HepG2 (cell line): ENCODE data around the gene PCBP2. TPM values are rescaled to one million over a fixed set of nuclear protein-coding genes. Genes with fewer than 3 reads are reported as not detected.
A peak's percentile ranks its signal among the peaks of the same experiment; 100 is the strongest.

Experiments used
- AGO1 ChIP-seq: fragments of 200-400 bp; formaldehyde crosslinking; IDR thresholded peaks from 2 replicates; pipeline ENCODE4 v1.6.1; 2017; ENCODE audit warnings: mild to moderate bottlenecking, low read depth, low read length, moderate library complexity; ENCODE audit not compliant: poor library complexity, severe bottlenecking
- ARNT2 ChIP-seq: sonication (generic); formaldehyde crosslinking; IDR thresholded peaks from 2 replicates; pipeline ENCODE4 v1.8.0; 2022; ENCODE audit warnings: mild to moderate bottlenecking, low read depth, missing genetic modification reagents, moderate library complexity
- ATF6 ChIP-seq: sonication (generic); formaldehyde crosslinking; conservative IDR thresholded peaks from 2 replicates; pipeline ENCODE4 v1.4.0; 2020; ENCODE audit warnings: missing genetic modification reagents
- CBX1 ChIP-seq: IDR thresholded peaks from one replicate; pipeline ENCODE4 v1.6.1; 2016; ENCODE audit warnings: antibody characterized with exemption, low read depth
- ERF ChIP-seq: IDR thresholded peaks from 2 replicates; pipeline ENCODE4 v1.6.1; 2018; ENCODE audit warnings: missing biosample characterization, missing genetic modification reagents
- GPN1 ChIP-seq: sonication (generic); formaldehyde crosslinking; IDR thresholded peaks from 2 replicates; pipeline ENCODE4 v1.5.1; 2020; ENCODE audit warnings: missing genetic modification reagents, borderline replicate concordance
- HDAC1 ChIP-seq: sonication (generic); formaldehyde crosslinking; IDR thresholded peaks from 2 replicates; pipeline ENCODE4 v1.5.1; 2020; ENCODE audit warnings: mild to moderate bottlenecking, missing genetic modification reagents
- HMGXB4 ChIP-seq, 2 experiments: sonication (generic) in 1 of 2; formaldehyde crosslinking in 1 of 2; IDR thresholded peaks; 2 replicates each; pipeline versions ENCODE4 v1.4.0 to v1.6.1; 2018 to 2020; ENCODE audit warnings: missing genetic modification reagents in 2 of 2, borderline replicate concordance in 1 of 2, low read depth in 1 of 2, mild to moderate bottlenecking in 1 of 2, missing biosample characterization in 1 of 2
- IRF1 ChIP-seq: sonication (generic); formaldehyde crosslinking; IDR thresholded peaks from 2 replicates; pipeline ENCODE4 v1.4.0; 2020; ENCODE audit warnings: low read depth, mild to moderate bottlenecking, missing genetic modification reagents
- IRX3 ChIP-seq: sonication (generic); formaldehyde crosslinking; IDR thresholded peaks from 2 replicates; pipeline ENCODE4 v1.8.1; 2023; ENCODE audit warnings: mild to moderate bottlenecking, low read depth, missing genetic modification reagents, borderline replicate concordance
- MEIS2 ChIP-seq: sonication (generic); formaldehyde crosslinking; IDR thresholded peaks from 2 replicates; pipeline ENCODE4 v1.9.0; 2021; ENCODE audit warnings: mild to moderate bottlenecking, missing genetic modification reagents
- PBX3 ChIP-seq: sonication (generic); formaldehyde crosslinking; IDR thresholded peaks from 2 replicates; pipeline ENCODE4 v1.8.1; 2023; ENCODE audit warnings: missing genetic modification reagents, inconsistent platforms, borderline replicate concordance
- POLR2AphosphoS5 ChIP-seq: IDR thresholded peaks from 2 replicates; pipeline ENCODE4 v1.6.1; 2012; ENCODE audit warnings: low read depth, low read length
- YEATS2 ChIP-seq: sonication (generic); formaldehyde crosslinking; IDR thresholded peaks from 2 replicates; pipeline ENCODE4 v1.4.0; 2020; ENCODE audit warnings: missing genetic modification reagents, borderline replicate concordance
- ZBTB46 ChIP-seq: sonication (generic); formaldehyde crosslinking; IDR thresholded peaks from 2 replicates; pipeline ENCODE4 v1.4.0; 2020; ENCODE audit warnings: mild to moderate bottlenecking, missing genetic modification reagents, borderline replicate concordance
- ZFP82 ChIP-seq: sonication (generic); formaldehyde crosslinking; IDR thresholded peaks from 2 replicates; pipeline ENCODE4 v1.5.1; 2020; ENCODE audit warnings: mild to moderate bottlenecking, missing genetic modification reagents, borderline replicate concordance
- ZNF563 ChIP-seq: sonication (generic); formaldehyde crosslinking; IDR thresholded peaks from 2 replicates; pipeline ENCODE4 v1.8.0; 2022; ENCODE audit warnings: mild to moderate bottlenecking, moderate library complexity, missing genetic modification reagents
- ZSCAN25 ChIP-seq: sonication (generic); formaldehyde crosslinking; IDR thresholded peaks from 2 replicates; pipeline ENCODE4 v1.8.0; 2022; ENCODE audit warnings: mild to moderate bottlenecking, missing genetic modification reagents
- polyA plus RNA-seq, 8 experiments: library from polyadenylated mRNA; depleted of rRNA in 3 of 8; stranded (reverse) in 7 of 8; unstranded in 1 of 8; fragments of >200 nt; fragmentation: Illumina TruSeq in 4 of 8; extraction: Trizol in 4 of 8; gene quantifications; 2 replicates each; pipeline versions ENCODE4 v1.2.1 to v1.2.3, GENCODE V29; 2011 to 2016; ENCODE audit warnings: low read depth in 4 of 8, missing spikeins in 1 of 8, mixed read lengths in 1 of 8; ENCODE audit not compliant: insufficient read depth in 1 of 8
- total RNA-seq, 5 experiments: library from RNA; depleted of rRNA; stranded (reverse); fragments of >200 nt; fragmentation: Illumina TruSeq; extraction: Trizol; gene quantifications; 2 replicates each; pipeline ENCODE4 v1.2.3, GENCODE V29; 2016; ENCODE audit warnings: low read depth in 1 of 5

PCBP2 gene
- total and polyA plus RNA-seq, 2 of the 13 experiments (the other 11 are each of a cell fraction or from before 2014, with no cell fraction given), result 154 to 345 TPM

- TF ChIP-seq HMGXB4 (CRISPR knock-in tag; IDR thresholded peaks at IDR 0.05; ENCODE audit: borderline replicate concordance in 1 of 2, low read depth in 1 of 2) (no peak), ATF6 (CRISPR knock-in tag) (no peak), YEATS2 (CRISPR knock-in tag) (peak; percentile 33; the same call in 1 of the 2 replicates), CBX1 (no peak), IRF1 (no peak), ZFP82 (CRISPR knock-in tag) (no peak), ERF (CRISPR knock-in tag) (no peak), PBX3 (CRISPR knock-in tag) (no peak), GPN1 (CRISPR knock-in tag) (no peak), ZSCAN25 (CRISPR knock-in tag) (no peak), HDAC1 (CRISPR knock-in tag) (0 out of 2 replicates have a peak, but pooled peaks have one; percentile 31), ARNT2 (0 out of 2 replicates have a peak, but pooled peaks have one; percentile 37), IRX3 (CRISPR knock-in tag) (no peak), MEIS2 (CRISPR knock-in tag) (no peak), ZNF563 (CRISPR knock-in tag) (no peak), POLR2AphosphoS5 (peak; percentile 36; the same call in 1 of the 2 replicates), ZBTB46 (no peak), AGO1 (no peak)
Observed at GRCh38 chr12:53495903-53496751, 44.2 kb downstream of the PCBP2 start (continued).
